ENCODE data around the gene KANSL1L. TPM values are rescaled to one million over a fixed set of nuclear protein-coding genes. Genes with fewer than 3 reads are reported as not detected.

Gene KANSL1L
- total RNA-seq, 1 experiment from 2014 or later, result 8.8 TPM

- intact Hi-C loops (cut with micrococcal nuclease; ENCODE audit: unreplicated experiment), result loop anchor here (10.0 kb wide), 1 partner anchor 122 kb away; no protein-coding TSS in a partner anchor
Measured at GRCh38 chr2:210072493-210072892, 98.7 kb downstream of the KANSL1L start.

GRCh38 chr2:210063306-210063705 lies 107.9 kb downstream of the KANSL1L start:
- Histone ChIP-seq H4K20me1 (ENCODE audit: insufficient read depth) (no peaks in the 10 kb centered on the region), H3K27ac (no peak overlapping the region), H3K4me1 (replicated peaks; ENCODE audit: insufficient read depth) (no peaks in the 10 kb centered on the region), H3K9me2 (ENCODE audit: insufficient read depth) (no peaks in the 10 kb centered on the region), H3K9me3 (ENCODE audit: insufficient read depth, low read depth) (no peaks in the 10 kb centered on the region), H3K4me3 (no peak overlapping the region), H2AFZ (no peak overlapping the region), H3F3A (ENCODE audit: insufficient read depth, low read depth) (no peaks in the 10 kb centered on the region), H3K79me2 (ENCODE audit: low read depth) (no peaks in the 10 kb centered on the region), H3K4me2 (no peak overlapping the region), H3K36me3 (ENCODE audit: low read depth) (no peaks in the 10 kb centered on the region), H3K27me3 (ENCODE audit: insufficient read depth, low read depth) (no peaks in the 10 kb centered on the region)
- ChIA-PET POLR2A (ENCODE audit: unreplicated experiment) (no interaction called here), CTCF (no interaction called here)
- no peak for TF ChIP-seq EZH2 (IDR thresholded peaks at IDR 0.05; ENCODE audit: low read depth)
- TF ChIP-seq, protein P1, sequence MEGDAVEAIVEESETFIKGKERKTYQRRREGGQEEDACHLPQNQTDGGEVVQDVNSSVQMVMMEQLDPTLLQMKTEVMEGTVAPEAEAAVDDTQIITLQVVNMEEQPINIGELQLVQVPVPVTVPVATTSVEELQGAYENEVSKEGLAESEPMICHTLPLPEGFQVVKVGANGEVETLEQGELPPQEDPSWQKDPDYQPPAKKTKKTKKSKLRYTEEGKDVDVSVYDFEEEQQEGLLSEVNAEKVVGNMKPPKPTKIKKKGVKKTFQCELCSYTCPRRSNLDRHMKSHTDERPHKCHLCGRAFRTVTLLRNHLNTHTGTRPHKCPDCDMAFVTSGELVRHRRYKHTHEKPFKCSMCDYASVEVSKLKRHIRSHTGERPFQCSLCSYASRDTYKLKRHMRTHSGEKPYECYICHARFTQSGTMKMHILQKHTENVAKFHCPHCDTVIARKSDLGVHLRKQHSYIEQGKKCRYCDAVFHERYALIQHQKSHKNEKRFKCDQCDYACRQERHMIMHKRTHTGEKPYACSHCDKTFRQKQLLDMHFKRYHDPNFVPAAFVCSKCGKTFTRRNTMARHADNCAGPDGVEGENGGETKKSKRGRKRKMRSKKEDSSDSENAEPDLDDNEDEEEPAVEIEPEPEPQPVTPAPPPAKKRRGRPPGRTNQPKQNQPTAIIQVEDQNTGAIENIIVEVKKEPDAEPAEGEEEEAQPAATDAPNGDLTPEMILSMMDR (conservative IDR thresholded peaks at IDR 0.05), result no peak
- DNase-seq, result no peak
- no TSS peak for BruUV-seq (replicated peaks)
- intact Hi-C loops (cut with micrococcal nuclease; ENCODE audit: unreplicated experiment), result no loop called here

More at GRCh38 chr2:210072493-210072892, 98.7 kb downstream of the KANSL1L start:
- Histone ChIP-seq H3K4me2 (no peak overlapping the region), H3K79me2 (ENCODE audit: low read depth) (no peaks in the 10 kb centered on the region), H3K27ac (no peak overlapping the region), H3F3A (ENCODE audit: insufficient read depth, low read depth) (no peaks in the 10 kb centered on the region), H4K20me1 (ENCODE audit: insufficient read depth) (no peaks in the 10 kb centered on the region), H3K9me2 (ENCODE audit: insufficient read depth) (no peaks in the 10 kb centered on the region), H3K4me3 (no peak overlapping the region), H3K36me3 (ENCODE audit: low read depth) (no peaks in the 10 kb centered on the region), H3K4me1 (replicated peaks; ENCODE audit: insufficient read depth) (no peaks in the 10 kb centered on the region), H3K9me3 (ENCODE audit: insufficient read depth, low read depth) (no peaks in the 10 kb centered on the region), H2AFZ (no peak overlapping the region), H3K27me3 (ENCODE audit: insufficient read depth, low read depth) (no peaks in the 10 kb centered on the region)
- BruUV-seq (replicated peaks), result no TSS peak
- ChIA-PET POLR2A (ENCODE audit: unreplicated experiment) (no interaction called here), CTCF (no interaction called here)
- TF ChIP-seq, protein P1 (conservative IDR thresholded peaks at IDR 0.05), result no peak
- TF ChIP-seq EZH2 (IDR thresholded peaks at IDR 0.05; ENCODE audit: low read depth), result no peak
- no peak for DNase-seq

GRCh38 chr2:210055825-210056224 lies 115.4 kb downstream of the KANSL1L start:
- Histone ChIP-seq H3K27me3 (ENCODE audit: insufficient read depth, low read depth) (no peaks in the 10 kb centered on the region), H3K36me3 (ENCODE audit: low read depth) (no peaks in the 10 kb centered on the region), H3K9me3 (ENCODE audit: insufficient read depth, low read depth) (no peaks in the 10 kb centered on the region), H3K79me2 (ENCODE audit: low read depth) (no peaks in the 10 kb centered on the region), H2AFZ (no peak overlapping the region), H3K4me2 (no peak overlapping the region), H3K4me3 (no peak overlapping the region), H4K20me1 (ENCODE audit: insufficient read depth) (no peaks in the 10 kb centered on the region), H3K27ac (no peak overlapping the region), H3K4me1 (replicated peaks; ENCODE audit: insufficient read depth) (no peaks in the 10 kb centered on the region), H3K9me2 (ENCODE audit: insufficient read depth) (no peaks in the 10 kb centered on the region), H3F3A (ENCODE audit: insufficient read depth, low read depth) (no peaks in the 10 kb centered on the region)
- no peak for DNase-seq
- TF ChIP-seq, protein P1 (conservative IDR thresholded peaks at IDR 0.05), result no peak
- TF ChIP-seq EZH2 (IDR thresholded peaks at IDR 0.05; ENCODE audit: low read depth), result no peak
- CTCF ChIA-PET, result no interaction called here
- POLR2A ChIA-PET (ENCODE audit: unreplicated experiment), result no interaction called here
- BruUV-seq (replicated peaks), result no TSS peak
- intact Hi-C loops (cut with micrococcal nuclease; ENCODE audit: unreplicated experiment), result no loop called here

All from PC-9 (cell line).